KMS-11 (cell line): Measurements from ENCODE around the gene TMEM151B.
A peak's percentile ranks its signal among the peaks of the same experiment; 100 is the strongest.

Source experiments
- H2AFZ ChIP-seq: fragments of 200-600 bp; sonication (generic); 2 replicates; pipeline ENCODE4 v1.6.1; 2016; ENCODE audit warnings: antibody characterized with exemption, mixed run types, low read depth
- H3K27ac ChIP-seq: fragments of 200-600 bp; sonication (generic); 2 replicates; pipeline ENCODE4 v1.6.1; 2016; ENCODE audit warnings: mild to moderate bottlenecking, mixed run types
- H3K27me3 ChIP-seq: fragments of 200-600 bp; sonication (generic); 2 replicates; pipeline ENCODE4 v1.6.1; 2017; ENCODE audit warnings: mild to moderate bottlenecking, low read depth, mixed run types, moderate library complexity; ENCODE audit not compliant: insufficient read depth
- H3K36me3 ChIP-seq: fragments of 200-600 bp; sonication (generic); 2 replicates; pipeline ENCODE4 v1.6.1; 2017; ENCODE audit warnings: mild to moderate bottlenecking, mixed run types; ENCODE audit not compliant: insufficient read depth
- H3K4me1 ChIP-seq: fragments of 200-600 bp; sonication (generic); 2 replicates; pipeline ENCODE4 v1.6.1; 2016; ENCODE audit warnings: mild to moderate bottlenecking, low read depth, mixed run types; ENCODE audit not compliant: poor library complexity, severe bottlenecking
- H3K4me2 ChIP-seq: fragments of 200-600 bp; sonication (generic); 2 replicates; pipeline ENCODE4 v1.7.0; 2016; ENCODE audit warnings: mild to moderate bottlenecking, mixed run types
- H3K4me3 ChIP-seq: fragments of 200-600 bp; sonication (generic); IDR thresholded peaks from 2 replicates; pipeline ENCODE4 v1.6.1; 2017; ENCODE audit warnings: low read depth, low read length, mixed read lengths; ENCODE audit not compliant: insufficient read depth
- H3K79me2 ChIP-seq: fragments of 200-600 bp; sonication (generic); 2 replicates; pipeline ENCODE4 v1.6.1; 2016; ENCODE audit warnings: low read depth, mixed run types; ENCODE audit not compliant: insufficient read depth
- H3K9ac ChIP-seq: fragments of 200-600 bp; sonication (generic); 2 replicates; pipeline ENCODE4 v1.6.1; 2016; ENCODE audit warnings: mild to moderate bottlenecking, mixed run types
- H4K20me1 ChIP-seq: fragments of 200-600 bp; sonication (generic); 2 replicates; pipeline ENCODE4 v1.6.1; 2016; ENCODE audit warnings: mild to moderate bottlenecking, mixed run types; ENCODE audit not compliant: insufficient read depth
- TF ChIP-seq, protein P1 (sequence below): fragments of 200-600 bp; sonication (generic); conservative IDR thresholded peaks from 2 replicates; pipeline ENCODE4 v1.6.1; 2017; ENCODE audit warnings: low read depth, mild to moderate bottlenecking, antibody characterized with exemption, low read length, moderate library complexity, mixed read lengths

Gene TMEM151B

DNA sequence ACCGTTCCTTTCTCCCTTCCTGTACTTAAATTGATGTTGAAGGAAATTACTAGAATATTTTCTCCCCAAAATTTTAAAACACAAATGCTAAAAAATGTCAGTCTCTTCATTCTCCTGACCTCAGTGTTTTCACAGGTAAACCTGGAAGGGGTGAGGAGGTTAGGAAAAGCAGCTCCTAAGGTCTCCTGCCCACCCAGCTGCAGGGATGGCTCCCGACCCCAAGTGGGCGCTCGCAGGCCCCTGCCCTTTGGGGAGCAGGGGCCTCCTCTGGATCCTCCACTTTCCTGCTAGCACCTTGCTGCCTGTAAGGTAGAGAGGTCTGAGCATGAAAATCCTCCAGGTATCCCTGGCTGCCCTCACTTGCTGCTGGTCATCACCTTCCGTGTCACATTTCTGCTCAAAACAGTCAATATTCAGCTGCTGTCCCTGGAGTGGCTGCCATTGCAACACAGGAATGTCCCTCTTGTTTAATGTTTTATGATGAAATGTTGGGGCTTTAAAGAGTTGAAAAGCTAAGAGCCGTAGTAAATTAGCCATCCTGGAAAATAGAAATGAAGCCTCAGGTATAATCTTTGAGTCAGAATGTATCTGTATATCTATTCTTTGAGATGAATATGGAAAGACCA is 34.2 kb upstream of the TMEM151B start:
- H3K79me2 ChIP-seq = no peaks in the 10 kb centered on the region
- no peaks in the 10 kb centered on the region for H4K20me1 ChIP-seq
- no peaks in the 10 kb centered on the region for H3K27me3 ChIP-seq
- no peak overlapping the region for H3K4me3 ChIP-seq
- H2AFZ ChIP-seq = no peak overlapping the region
- peaks cover 14% of the 10 kb centered on the region for H3K4me1 ChIP-seq
- TF ChIP-seq, protein P1, sequence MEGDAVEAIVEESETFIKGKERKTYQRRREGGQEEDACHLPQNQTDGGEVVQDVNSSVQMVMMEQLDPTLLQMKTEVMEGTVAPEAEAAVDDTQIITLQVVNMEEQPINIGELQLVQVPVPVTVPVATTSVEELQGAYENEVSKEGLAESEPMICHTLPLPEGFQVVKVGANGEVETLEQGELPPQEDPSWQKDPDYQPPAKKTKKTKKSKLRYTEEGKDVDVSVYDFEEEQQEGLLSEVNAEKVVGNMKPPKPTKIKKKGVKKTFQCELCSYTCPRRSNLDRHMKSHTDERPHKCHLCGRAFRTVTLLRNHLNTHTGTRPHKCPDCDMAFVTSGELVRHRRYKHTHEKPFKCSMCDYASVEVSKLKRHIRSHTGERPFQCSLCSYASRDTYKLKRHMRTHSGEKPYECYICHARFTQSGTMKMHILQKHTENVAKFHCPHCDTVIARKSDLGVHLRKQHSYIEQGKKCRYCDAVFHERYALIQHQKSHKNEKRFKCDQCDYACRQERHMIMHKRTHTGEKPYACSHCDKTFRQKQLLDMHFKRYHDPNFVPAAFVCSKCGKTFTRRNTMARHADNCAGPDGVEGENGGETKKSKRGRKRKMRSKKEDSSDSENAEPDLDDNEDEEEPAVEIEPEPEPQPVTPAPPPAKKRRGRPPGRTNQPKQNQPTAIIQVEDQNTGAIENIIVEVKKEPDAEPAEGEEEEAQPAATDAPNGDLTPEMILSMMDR = no peak
- H3K36me3 ChIP-seq = no peaks in the 10 kb centered on the region
- H3K27ac ChIP-seq = no peak overlapping the region
- no peak overlapping the region for H3K4me2 ChIP-seq
- no peak overlapping the region for H3K9ac ChIP-seq

DNA sequence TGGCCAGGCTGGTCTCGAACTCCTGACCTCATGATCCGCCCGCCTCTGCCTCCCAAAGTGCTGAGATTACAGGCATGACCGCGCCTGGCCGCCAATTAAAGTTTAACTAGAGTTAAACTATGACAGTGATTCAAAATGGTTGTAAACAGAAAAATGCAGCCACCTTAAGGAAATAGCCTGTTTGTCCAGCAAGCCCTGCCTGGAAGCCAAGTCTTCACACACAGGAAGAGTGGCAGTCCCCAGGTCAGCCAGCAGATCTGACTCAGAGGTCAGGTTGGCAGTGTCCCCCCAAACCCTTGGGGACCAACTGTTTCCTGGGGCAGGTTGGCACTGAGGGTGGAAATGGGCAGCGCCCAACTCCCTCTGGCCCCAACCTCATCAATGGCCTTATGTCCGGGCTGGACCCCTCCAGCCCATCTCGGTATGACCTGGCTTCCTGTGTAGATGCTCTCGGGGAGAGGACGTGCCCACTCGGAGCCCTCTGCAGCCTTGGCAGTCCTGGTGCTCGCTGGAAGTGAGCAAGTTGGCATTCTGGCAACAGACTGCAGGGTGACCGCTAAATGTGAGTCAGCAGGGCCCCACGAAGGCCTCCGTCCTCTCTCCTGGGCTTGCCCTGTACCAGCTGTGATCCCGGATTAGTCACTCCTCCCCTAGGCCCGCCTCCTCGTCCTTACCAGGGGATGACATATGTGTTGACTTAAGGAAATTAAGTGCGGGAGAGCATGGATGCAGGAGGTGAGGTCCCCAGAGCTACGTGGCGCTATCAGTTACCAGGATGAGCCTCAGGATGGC is 33.0 kb upstream of the TMEM151B start:
- H3K4me3 ChIP-seq = no peak overlapping the region
- peak overlapping the region; percentile 62 for H3K9ac ChIP-seq
- peak overlapping the region; percentile 39 for H3K4me2 ChIP-seq
- H4K20me1 ChIP-seq = no peaks in the 10 kb centered on the region
- H3K4me1 ChIP-seq = peaks cover 14% of the 10 kb centered on the region
- TF ChIP-seq, protein P1 = no peak
- H3K36me3 ChIP-seq = no peaks in the 10 kb centered on the region
- H2AFZ ChIP-seq = peak overlapping the region; percentile 52; the same call in 1 of the 2 replicates
- peak overlapping the region; percentile 55 for H3K27ac ChIP-seq
- H3K79me2 ChIP-seq = no peaks in the 10 kb centered on the region
- H3K27me3 ChIP-seq = no peaks in the 10 kb centered on the region

DNA sequence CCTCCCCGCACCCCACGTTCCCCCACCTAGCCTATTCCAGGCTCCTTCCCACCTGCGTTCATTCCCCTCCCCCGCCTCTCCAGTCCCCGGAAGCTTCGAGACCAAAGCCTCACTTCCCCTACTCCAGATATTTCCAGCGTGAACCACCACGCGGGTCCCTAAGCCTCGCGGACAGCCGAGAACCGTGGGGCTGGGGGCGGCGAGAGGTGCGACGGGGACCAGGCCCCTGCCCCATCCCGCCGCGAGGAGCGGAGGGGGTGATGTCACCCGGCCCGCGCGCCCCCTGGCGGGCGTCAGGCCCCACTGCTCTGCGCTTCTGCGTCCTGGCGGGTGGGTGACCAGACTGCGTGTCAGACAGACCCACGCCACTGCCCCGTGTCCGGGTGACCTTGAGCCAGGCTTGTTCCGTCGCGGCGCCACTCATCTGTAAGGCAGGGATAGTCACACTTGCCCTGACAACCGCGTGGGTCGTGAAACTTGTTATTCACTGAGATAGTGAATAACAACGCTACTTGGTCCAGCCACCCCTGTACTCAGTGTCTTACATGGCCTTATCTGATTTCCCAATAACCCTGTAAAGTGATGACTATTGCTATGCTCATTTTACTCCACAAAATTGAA is 32.3 kb upstream of the TMEM151B start:
- Histone ChIP-seq H2AFZ (peak overlapping the region; percentile 52), H3K79me2 (no peaks in the 10 kb centered on the region), H3K27me3 (no peaks in the 10 kb centered on the region), H3K27ac (peak overlapping the region; percentile 55), H3K4me3 (no peak overlapping the region), H3K9ac (peak overlapping the region; percentile 62), H3K36me3 (no peaks in the 10 kb centered on the region), H3K4me1 (peaks cover 14% of the 10 kb centered on the region), H3K4me2 (peak overlapping the region; percentile 39; the same call in 1 of the 2 replicates), H4K20me1 (no peaks in the 10 kb centered on the region)
- TF ChIP-seq, protein P1 = peak; percentile 95

DNA sequence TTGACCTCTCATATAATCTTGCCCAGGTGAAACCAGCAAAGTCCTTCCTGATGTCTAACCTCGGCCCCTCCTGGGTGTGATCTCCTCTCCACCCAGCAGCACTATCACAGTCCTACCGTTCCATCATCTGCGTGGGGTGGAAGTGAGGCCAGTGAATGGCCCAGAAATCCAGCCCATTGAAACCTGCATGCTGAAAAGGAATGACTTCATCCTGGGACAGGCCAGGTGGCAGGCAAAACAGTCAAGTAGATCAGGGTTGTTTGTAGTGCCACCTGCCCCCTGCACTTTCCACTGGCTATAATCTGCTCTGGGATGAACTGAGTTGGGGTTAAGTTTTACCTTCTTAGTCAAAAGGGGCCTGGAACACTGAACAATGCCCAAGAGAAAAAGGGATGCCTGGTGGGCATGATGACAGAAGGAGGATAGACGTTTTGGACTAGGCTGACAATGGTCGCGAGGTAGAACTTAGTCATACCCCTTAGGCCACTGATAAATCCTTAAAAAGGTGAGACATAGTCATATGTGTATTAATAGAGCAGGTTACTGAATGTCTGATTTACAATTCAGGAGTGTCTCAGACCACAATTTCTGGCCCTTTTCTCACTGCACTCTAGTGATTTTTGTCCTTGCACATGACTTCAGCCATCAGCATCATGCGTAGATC is 31.4 kb upstream of the TMEM151B start:
- H4K20me1 ChIP-seq = no peaks in the 10 kb centered on the region
- no peak overlapping the region for H3K4me2 ChIP-seq
- H3K27me3 ChIP-seq = no peaks in the 10 kb centered on the region
- H3K4me3 ChIP-seq = no peak overlapping the region
- no peaks in the 10 kb centered on the region for H3K79me2 ChIP-seq
- H3K36me3 ChIP-seq = no peaks in the 10 kb centered on the region
- no peak overlapping the region for H3K9ac ChIP-seq
- no peak overlapping the region for H2AFZ ChIP-seq
- TF ChIP-seq, protein P1 = no peak
- H3K27ac ChIP-seq = no peak overlapping the region
- peaks cover 14% of the 10 kb centered on the region for H3K4me1 ChIP-seq
